HEK293 (cell line): ENCODE measurements around the gene PLEKHM2.

Experiments
- HOXA7 ChIP-seq: sonication (generic); formaldehyde crosslinking; IDR thresholded peaks from 2 replicates; pipeline ENCODE4 v1.8.1; 2022; ENCODE audit warnings: missing genetic modification reagents, borderline replicate concordance
- MYNN ChIP-seq: fragments of 450-650 bp; formaldehyde crosslinking; IDR thresholded peaks from 2 replicates; pipeline ENCODE4 v1.5.1; 2016; ENCODE audit warnings: missing biosample characterization, missing genetic modification characterization, borderline replicate concordance
- YY1 ChIP-seq: fragments of 450-650 bp; formaldehyde crosslinking; IDR thresholded peaks from 2 replicates; pipeline ENCODE4 v1.5.1; 2018; ENCODE audit warnings: missing biosample characterization, missing genetic modification characterization
- ZNF114 ChIP-seq: fragments of 450-650 bp; formaldehyde crosslinking; IDR thresholded peaks from 2 replicates; pipeline ENCODE4 v1.5.0; 2017; ENCODE audit warnings: missing biosample characterization, missing genetic modification characterization
- ZNF132 ChIP-seq: fragments of 450-650 bp; formaldehyde crosslinking; IDR thresholded peaks from 2 replicates; pipeline ENCODE4 v1.5.1; 2017; ENCODE audit warnings: missing biosample characterization, missing genetic modification characterization, borderline replicate concordance
- ZNF510 ChIP-seq: fragments of 450-650 bp; formaldehyde crosslinking; IDR thresholded peaks from 2 replicates; pipeline ENCODE4 v1.5.1; 2018; ENCODE audit warnings: mild to moderate bottlenecking, missing genetic modification characterization, missing biosample characterization; ENCODE audit not compliant: insufficient replicate concordance
- ZNF677 ChIP-seq: fragments of 450-650 bp; IDR thresholded peaks from 2 replicates; pipeline ENCODE4 v1.5.0; 2018; ENCODE audit warnings: missing biosample characterization, mild to moderate bottlenecking, missing genetic modification characterization, moderate library complexity
- TF ChIP-seq, protein P1 (sequence below): fragments of 450-650 bp; formaldehyde crosslinking; IDR thresholded peaks from 2 replicates; pipeline ENCODE4 v1.5.1; 2016; ENCODE audit warnings: missing biosample characterization, missing genetic modification characterization
- TF ChIP-seq, protein P2 (sequence below): fragments of 450-650 bp; formaldehyde crosslinking; IDR thresholded peaks from 2 replicates; pipeline ENCODE4; 2016; ENCODE audit warnings: missing biosample characterization, missing genetic modification characterization

DNA sequence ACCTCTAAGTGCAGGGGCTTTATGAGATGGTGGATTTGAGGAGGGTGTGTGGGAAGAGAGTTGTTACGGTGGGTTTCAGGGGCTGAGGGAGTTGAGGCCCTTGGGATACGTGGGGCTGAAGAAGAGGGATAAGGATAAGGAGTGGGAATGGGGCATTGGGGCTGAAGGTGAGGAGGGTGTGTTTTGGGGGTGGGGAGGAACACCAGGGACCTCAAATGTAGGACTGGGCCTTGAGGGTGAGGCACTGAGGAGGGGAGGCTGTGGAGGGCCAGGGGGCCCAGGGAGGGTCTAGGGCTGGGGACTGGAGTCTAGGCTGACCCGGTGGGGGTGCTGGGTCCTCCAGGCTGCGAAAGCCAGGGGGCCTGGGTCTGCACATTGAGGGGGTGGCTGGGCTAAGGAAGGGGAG, 1.2 kb upstream of the PLEKHM2 start:
- no peak for TF ChIP-seq HOXA7
- TF ChIP-seq ZNF114 (tag by site-specific recombination): no peak
- TF ChIP-seq, protein P1, sequence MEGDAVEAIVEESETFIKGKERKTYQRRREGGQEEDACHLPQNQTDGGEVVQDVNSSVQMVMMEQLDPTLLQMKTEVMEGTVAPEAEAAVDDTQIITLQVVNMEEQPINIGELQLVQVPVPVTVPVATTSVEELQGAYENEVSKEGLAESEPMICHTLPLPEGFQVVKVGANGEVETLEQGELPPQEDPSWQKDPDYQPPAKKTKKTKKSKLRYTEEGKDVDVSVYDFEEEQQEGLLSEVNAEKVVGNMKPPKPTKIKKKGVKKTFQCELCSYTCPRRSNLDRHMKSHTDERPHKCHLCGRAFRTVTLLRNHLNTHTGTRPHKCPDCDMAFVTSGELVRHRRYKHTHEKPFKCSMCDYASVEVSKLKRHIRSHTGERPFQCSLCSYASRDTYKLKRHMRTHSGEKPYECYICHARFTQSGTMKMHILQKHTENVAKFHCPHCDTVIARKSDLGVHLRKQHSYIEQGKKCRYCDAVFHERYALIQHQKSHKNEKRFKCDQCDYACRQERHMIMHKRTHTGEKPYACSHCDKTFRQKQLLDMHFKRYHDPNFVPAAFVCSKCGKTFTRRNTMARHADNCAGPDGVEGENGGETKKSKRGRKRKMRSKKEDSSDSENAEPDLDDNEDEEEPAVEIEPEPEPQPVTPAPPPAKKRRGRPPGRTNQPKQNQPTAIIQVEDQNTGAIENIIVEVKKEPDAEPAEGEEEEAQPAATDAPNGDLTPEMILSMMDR (tag by site-specific recombination): no peak
- no peak for TF ChIP-seq ZNF677 (tag by site-specific recombination)
- no peak for TF ChIP-seq ZNF510 (tag by site-specific recombination)
- no peak for TF ChIP-seq MYNN
- TF ChIP-seq ZNF132: no peak
- TF ChIP-seq, protein P2, sequence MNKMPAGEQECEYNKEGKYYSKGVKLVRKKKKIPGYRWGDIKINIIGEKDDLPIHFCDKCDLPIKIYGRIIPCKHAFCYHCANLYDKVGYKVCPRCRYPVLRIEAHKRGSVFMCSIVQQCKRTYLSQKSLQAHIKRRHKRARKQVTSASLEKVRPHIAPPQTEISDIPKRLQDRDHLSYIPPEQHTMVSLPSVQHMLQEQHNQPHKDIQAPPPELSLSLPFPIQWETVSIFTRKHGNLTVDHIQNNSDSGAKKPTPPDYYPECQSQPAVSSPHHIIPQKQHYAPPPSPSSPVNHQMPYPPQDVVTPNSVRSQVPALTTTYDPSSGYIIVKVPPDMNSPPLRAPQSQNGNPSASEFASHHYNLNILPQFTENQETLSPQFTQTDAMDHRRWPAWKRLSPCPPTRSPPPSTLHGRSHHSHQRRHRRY: no peak
- TF ChIP-seq YY1 (tag by site-specific recombination): no peak
